GM12878 (cell line): Measurements from ENCODE around the gene TCF25. TPM values are rescaled to one million over a fixed set of nuclear protein-coding genes. Genes with fewer than 3 reads are reported as not detected.

ENCODE experiments used
- ATAC-seq: fragments of 200-7000 bp; cut with Tn5 transposase; 3 replicates; pipeline ENCODE4 v1.9.1; 2020; ENCODE audit warnings: mild to moderate bottlenecking, moderate library complexity
- BruUV-seq: library from RNA; stranded (reverse); fragments of 400-500 nt; replicated peaks from 2 replicates; lab custom pipeline; 2021; lab: Mats Ljungman, UMichigan
- CTCF ChIA-PET: fragments of 300-600 bp; sonication (Branson Sonifier 250); formaldehyde crosslinking; extraction: SDS; loops from one replicate; lab custom pipeline; 2021; ENCODE audit warnings: inconsistent platforms; lab: Yijun Ruan, JAX
- POLR2A ChIA-PET: fragments of 350-600 bp; formaldehyde crosslinking; extraction: SDS; loops from one replicate; lab custom pipeline; 2021; ENCODE audit warnings: inconsistent platforms; lab: Charles Lee
- RAD21 ChIA-PET: fragments of 300-600 bp; sonication (Branson Sonifier 250); formaldehyde crosslinking; loops from one replicate; lab custom pipeline; 2023; ENCODE audit warnings: antibody characterized with exemption; ENCODE audit not compliant: unreplicated experiment; lab: Charles Lee
- SMC1A ChIA-PET: fragments of 300-600 bp; sonication (Branson Sonifier 250); formaldehyde crosslinking; loops from one replicate; lab custom pipeline; 2023; ENCODE audit not compliant: unreplicated experiment, uncharacterized antibody; lab: Charles Lee
- DNase-seq: peaks from one replicate; pipeline ENCODE4 v3.0.0-alpha.2; 2011; ENCODE audit warnings: low read depth, low spot score
- FAIRE-seq: peaks from 3 replicates; lab custom pipeline; 2011; peaks lifted over from hg19 to GRCh38; lab: Jason Lieb, UNC
- H2AFZ ChIP-seq: 2 replicates; pipeline ENCODE4 v1.6.0; 2011; ENCODE audit warnings: low read depth, low read length, control low read depth; ENCODE audit not compliant: control insufficient read depth
- H3K27ac ChIP-seq: 2 replicates; pipeline ENCODE4 v1.5.1; 2011; ENCODE audit warnings: control low read depth; ENCODE audit not compliant: control insufficient read depth, insufficient read depth
- H3K27me3 ChIP-seq, 2 experiments: replicated peaks in 1 of 2; 2 replicates each; pipeline versions ENCODE4 v1.6.0 to v1.6.1; 2011; ENCODE audit warnings: low read length in 1 of 2; ENCODE audit not compliant: control insufficient read depth in 2 of 2, insufficient read depth in 2 of 2
- H3K36me3 ChIP-seq, 2 experiments: 2 replicates each; pipeline ENCODE4 v1.5.1; 2011; ENCODE audit warnings: low read length in 1 of 2; ENCODE audit not compliant: control insufficient read depth in 2 of 2, insufficient read depth in 2 of 2
- H3K4me1 ChIP-seq: 2 replicates; pipeline ENCODE4 v1.6.1; 2011; ENCODE audit warnings: mild to moderate bottlenecking, low read length, moderate library complexity, mixed read lengths; ENCODE audit not compliant: control insufficient read depth, insufficient read depth
- H3K4me2 ChIP-seq: 2 replicates; pipeline ENCODE4 v1.6.0; 2011; ENCODE audit warnings: control low read depth; ENCODE audit not compliant: control insufficient read depth, insufficient read depth
- H3K4me3 ChIP-seq: fragments of 200-600 bp; sonication (generic); 2 replicates; pipeline ENCODE4 v1.5.1; 2016
- H3K79me2 ChIP-seq: 2 replicates; pipeline ENCODE4 v1.6.0; 2011; ENCODE audit warnings: low read length; ENCODE audit not compliant: control insufficient read depth, insufficient read depth
- H3K9ac ChIP-seq: 2 replicates; pipeline ENCODE4 v1.8.0; 2011; ENCODE audit warnings: low read length, control low read depth, mixed read lengths; ENCODE audit not compliant: control insufficient read depth, insufficient read depth
- H3K9me3 ChIP-seq: replicated peaks from 3 replicates; pipeline ENCODE4 v1.5.1; 2011; ENCODE audit warnings: mild to moderate bottlenecking, low read length; ENCODE audit not compliant: control insufficient read depth, insufficient read depth
- H4K20me1 ChIP-seq: 2 replicates; pipeline ENCODE4 v1.6.0; 2011; ENCODE audit not compliant: control insufficient read depth, insufficient read depth
- CEBPZ ChIP-seq: fragments of 150-350 bp; IDR thresholded peaks from 2 replicates; pipeline ENCODE4 v1.6.1; 2016; ENCODE audit warnings: low read depth, low read length
- POLR2A ChIP-seq: IDR thresholded peaks from 2 replicates; pipeline ENCODE4 v1.6.1; 2011; ENCODE audit warnings: low read depth, mild to moderate bottlenecking, low read length
- WGBS: methylation state at CpG from one replicate; pipeline ENCODE4 v1.1.6; 2016; ENCODE audit warnings: low lambda C conversion rate; ENCODE audit not compliant: insufficient replicate concordance, insufficient coverage; ENCODE audit errors: missing lambda C conversion rate; 5-methylcytosine and 5-hydroxymethylcytosine counted together
- in situ Hi-C: fragments of 300-500 bp; cut with MboI; formaldehyde crosslinking; loops from 9 replicates; pipeline ENCODE4 v1.14.3; 2018; ENCODE audit warnings: mixed read lengths
- intact Hi-C: fragments of 100-400 bp; cut with micrococcal nuclease; formaldehyde crosslinking; loops from one replicate; pipeline ENCODE4 v1.14.2; 2022; ENCODE audit not compliant: unreplicated experiment
- polyA plus RNA-seq, 11 experiments: library from polyadenylated mRNA; depleted of rRNA in 4 of 11; unstranded in 6 of 11; stranded (reverse) in 5 of 11; fragments of >200 nt; fragmentation: Nextera tagmentation in 4 of 11; fragmentation: Illumina TruSeq in 1 of 11; extraction: Ambion mirVana in 4 of 11; extraction: Trizol in 1 of 11; gene quantifications; 1 replicate in 1 of 11; 2 replicates in 10 of 11; pipeline versions ENCODE4 v1.2.1 to v1.2.3, GENCODE V29; 2011 to 2016; ENCODE audit warnings: inconsistent platforms in 2 of 11, missing spikeins in 2 of 11, low read depth in 1 of 11
- total RNA-seq, 4 experiments: library from RNA; depleted of rRNA in 3 of 4; stranded (reverse); fragments of >200 nt in 3 of 4; fragmentation: Illumina TruSeq in 1 of 4; extraction: Trizol in 1 of 4; gene quantifications; 2 replicates each; pipeline versions ENCODE4 v1.2.1 to v1.2.3, GENCODE V29; 2013 to 2021

Gene TCF25
- total and polyA plus RNA-seq, 10 of the 15 experiments (the other 5 are each of a cell fraction or from before 2014, with no cell fraction given) = 8.4 to 130 (median 89.4) TPM

GRCh38 chr16:89904606-89905510 lies 31.5 kb downstream of the TCF25 start:
- H3K9me3 ChIP-seq = no peaks in the 10 kb centered on the region; the same call in 2 of the 3 replicates
- in situ Hi-C loops (no loop called here), intact Hi-C loops (no loop called here)
- FAIRE-seq (no peak), DNase-seq (no peak), ATAC-seq (no peak; the same call in 2 of the 3 replicates)
- no peak overlapping the region for H2AFZ ChIP-seq
- POLR2A ChIA-PET = no interaction called here
- TF ChIP-seq POLR2A (peak; percentile 54), CEBPZ (no peak)
- SMC1A ChIA-PET = no interaction called here
- H3K4me1 ChIP-seq = no peaks in the 10 kb centered on the region
- H3K79me2 ChIP-seq = no peaks in the 10 kb centered on the region
- no peak overlapping the region for H3K27ac ChIP-seq
- no TSS peak for BruUV-seq
- H4K20me1 ChIP-seq = no peaks in the 10 kb centered on the region
- no peaks in the 10 kb centered on the region for H3K27me3 ChIP-seq
- peaks cover 9 to 27% of the 10 kb centered on the region in 2 experiments for H3K36me3 ChIP-seq
- CTCF ChIA-PET = no interaction called here
- H3K9ac ChIP-seq = no peak overlapping the region
- RAD21 ChIA-PET = interaction anchor here (1.5 kb wide), 1 partner anchor 43 kb away, joined by 3 read pairs; no protein-coding TSS in a partner anchor
- no peak overlapping the region for H3K4me2 ChIP-seq
- H3K4me3 ChIP-seq = no peak overlapping the region
- WGBS = 87% methylated on average over 27 of the region's 31 CpGs
